ENCODE data around the gene USP8.
"Not testable (repeated sequence)": the region's sequence is repeated elsewhere in the genome, so short reads cannot be mapped to it uniquely, and the experiment has no call there.

Gene USP8

DNA sequence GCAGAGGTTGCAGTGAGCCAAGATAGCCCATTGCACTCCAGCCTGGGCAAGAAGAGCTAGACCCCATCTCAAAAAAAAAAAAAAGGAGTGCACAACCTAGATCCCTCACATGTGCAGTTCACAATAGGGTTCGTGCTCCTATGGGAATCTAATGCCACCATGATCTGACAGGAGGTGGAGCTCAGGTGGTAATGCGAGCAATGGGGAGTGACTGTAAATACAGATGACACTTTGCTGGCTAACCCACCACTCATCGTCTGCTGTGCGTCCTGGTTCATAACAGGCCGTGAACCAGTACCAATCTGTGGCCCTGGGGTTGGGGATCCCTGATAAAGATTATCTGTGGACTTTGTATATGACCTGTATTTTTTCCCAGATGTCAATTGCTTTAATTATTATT is 16.7 kb downstream of the USP8 start:
- no peak for DNase-seq (ENCODE audit: low spot score)

DNA sequence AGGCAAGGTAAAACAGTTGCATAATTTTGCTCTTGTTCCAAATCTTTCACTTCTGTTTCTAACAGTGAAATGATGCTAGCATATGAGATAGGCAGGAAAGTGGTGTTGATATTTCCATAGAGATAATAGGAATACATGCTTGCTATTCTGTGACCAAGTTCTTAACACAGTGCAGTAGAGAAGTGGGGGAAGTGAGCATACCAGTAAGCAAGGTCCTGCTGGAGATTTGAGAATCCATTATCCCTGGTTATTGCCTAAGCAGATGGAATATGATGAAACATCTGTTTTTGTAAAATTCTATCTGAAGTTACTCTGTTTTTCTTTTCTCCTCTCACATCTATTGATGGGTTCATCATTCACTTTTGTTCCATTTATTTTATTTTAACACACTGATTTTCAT is 28.7 kb downstream of the USP8 start:
- no peak for DNase-seq (ENCODE audit: low spot score)

DNA sequence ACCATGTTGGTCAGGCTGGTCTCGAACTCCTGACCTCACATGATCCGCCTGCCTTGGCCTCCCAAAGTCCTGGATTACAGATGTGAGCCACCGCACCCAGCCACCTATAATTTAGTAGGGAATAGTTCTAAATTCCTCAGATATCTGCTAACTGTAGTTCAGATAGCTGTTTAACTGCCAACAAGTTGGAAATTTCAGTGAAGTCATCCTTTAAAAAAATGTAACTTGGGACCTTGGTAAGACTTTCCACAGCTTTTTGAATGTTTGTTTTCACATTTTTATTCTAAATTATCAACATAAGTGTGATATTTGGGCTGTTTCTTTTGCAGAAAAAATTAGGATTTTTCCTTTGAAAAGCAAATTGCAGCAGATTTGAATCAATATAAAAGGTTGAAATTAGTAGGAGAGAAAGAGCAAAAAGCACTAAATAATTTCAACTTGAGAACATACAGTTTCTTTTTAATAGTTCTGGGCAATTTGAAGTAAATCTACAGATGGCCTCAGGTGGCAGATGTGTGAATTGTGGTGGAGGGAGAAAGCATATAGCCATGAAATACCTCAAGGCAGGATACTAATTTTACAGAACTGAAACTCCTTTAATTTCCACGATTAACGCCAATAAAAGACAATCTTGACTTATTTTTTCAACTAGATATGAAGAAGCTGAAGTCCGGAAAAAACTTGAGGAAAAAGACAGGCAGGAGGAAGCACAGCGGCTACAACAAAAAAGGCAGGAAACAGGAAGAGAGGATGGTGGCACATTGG is 34.3 kb downstream of the USP8 start:
- DNase-seq (ENCODE audit: low spot score): no peak

DNA sequence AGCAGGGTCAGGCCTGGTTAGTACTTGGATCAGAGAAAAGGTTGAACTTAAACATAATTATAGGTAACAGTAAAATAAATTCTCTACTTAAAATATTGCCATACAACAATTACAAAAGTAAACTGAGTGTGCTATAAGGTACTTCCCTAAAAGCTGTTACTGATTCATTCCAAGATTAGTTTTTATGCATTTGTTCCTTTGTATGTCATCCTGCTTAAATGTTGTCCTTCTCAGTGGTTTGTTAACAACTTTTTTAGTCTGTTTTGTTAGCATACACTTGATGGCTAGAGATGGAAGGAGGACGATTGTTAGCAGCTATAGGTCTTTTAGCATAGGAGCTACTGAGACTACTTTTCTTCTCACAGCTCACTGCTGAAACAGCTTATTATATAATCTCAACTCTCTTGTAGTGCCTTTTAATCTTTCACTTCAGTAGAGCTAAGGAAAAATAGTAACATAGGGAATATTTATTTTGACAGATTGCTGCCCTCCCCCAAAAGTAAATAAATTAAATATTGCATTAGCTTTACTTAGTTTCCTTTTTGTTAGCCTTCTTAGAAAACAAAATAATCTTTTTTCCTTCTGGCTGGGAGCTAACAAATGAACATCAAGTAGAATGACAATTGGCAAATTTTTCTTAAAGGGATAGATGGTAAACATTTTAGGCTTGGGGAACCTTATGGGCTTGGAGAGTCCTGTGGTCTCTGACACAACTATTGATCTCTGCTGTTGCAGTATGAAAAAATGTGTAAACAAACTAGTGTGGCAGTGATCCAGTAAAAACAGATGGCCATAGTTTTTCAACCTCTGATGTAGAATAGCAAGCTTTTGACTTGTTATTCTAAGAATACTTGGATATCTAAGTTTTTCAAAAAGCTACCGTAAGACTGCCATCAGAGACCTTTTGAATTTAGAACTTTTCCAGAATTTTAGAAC is 39.5 kb downstream of the USP8 start:
- no peak for DNase-seq (ENCODE audit: low spot score)

DNA sequence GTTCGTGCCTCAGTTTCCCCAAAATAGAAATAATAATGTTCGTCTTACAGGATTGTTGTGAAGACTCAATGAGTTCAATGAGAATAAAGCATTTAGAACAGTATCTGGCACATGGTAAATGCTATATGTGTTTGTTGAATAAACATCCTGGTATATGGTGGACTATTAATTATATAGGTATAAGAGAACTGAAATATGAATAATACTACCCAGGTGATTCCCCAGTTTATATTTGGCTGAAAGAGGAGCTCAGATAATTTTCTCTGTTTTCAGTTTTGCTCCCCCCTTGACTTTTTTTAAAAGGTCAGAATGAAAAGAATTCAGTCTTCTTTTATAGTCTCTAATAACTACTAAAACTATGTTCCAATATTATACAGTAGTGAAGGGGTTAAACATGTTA is 46.9 kb downstream of the USP8 start:
- no peak for DNase-seq (ENCODE audit: low spot score)

DNA sequence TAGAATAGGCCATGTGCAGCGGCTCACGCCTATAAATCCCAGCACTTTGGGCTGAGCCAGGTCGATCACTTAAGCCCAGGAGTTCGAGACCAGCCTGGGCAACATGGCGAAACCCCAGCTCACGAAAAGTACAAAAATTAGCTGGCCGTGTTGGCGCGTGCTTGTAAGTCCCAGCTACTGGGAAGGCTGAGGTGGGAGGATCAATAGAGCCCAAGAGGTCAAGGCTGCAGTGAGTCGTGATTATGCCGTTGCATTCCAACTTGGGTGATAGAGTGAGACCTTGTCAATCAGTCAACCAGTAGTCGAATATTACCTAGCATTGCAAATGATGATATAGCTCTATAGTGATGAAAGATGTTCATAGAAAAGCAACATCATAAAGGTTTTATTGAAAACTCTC is 51.9 kb downstream of the USP8 start:
- DNase-seq (ENCODE audit: low spot score): no peak

DNA sequence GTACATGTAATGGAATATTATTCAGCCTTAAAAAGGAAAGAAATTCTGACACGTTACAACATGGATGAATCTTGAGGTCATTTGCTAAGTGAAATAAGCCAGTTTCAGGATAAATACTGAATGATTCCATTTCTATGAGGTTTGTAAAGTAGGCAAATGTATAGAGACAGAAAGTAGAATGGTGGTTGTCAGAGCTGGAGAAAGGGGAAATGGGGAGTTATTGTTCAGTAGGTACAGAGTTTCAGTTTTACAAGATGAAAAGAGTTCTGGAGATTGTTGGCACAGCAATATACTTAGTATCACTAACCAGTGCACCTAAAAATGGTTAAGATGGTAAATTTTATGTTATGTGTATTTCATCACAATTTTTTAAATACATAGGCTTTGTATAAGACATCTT is 60.6 kb downstream of the USP8 start:
- DNase-seq (ENCODE audit: low spot score): no peak

DNA sequence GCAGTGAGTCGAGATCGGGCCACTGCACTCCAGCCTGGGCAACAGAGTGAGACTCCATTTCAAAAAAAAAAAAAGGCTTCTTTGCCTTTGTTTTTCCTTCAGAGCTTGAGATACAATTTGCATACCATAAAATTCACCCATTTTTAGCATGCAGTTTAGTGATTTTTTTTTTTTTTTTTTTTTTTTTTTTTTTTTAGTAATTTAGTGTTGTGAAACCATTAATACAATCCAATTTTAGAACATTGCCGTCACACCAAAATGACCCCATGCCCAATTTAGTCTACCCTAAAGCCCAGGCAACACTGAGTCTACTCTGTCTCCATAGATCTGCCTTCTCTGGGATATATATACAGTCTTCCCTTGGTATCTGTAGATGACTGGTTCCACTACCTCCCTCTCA is 61.2 kb downstream of the USP8 start:
- no peak for DNase-seq (ENCODE audit: low spot score)

DNA sequence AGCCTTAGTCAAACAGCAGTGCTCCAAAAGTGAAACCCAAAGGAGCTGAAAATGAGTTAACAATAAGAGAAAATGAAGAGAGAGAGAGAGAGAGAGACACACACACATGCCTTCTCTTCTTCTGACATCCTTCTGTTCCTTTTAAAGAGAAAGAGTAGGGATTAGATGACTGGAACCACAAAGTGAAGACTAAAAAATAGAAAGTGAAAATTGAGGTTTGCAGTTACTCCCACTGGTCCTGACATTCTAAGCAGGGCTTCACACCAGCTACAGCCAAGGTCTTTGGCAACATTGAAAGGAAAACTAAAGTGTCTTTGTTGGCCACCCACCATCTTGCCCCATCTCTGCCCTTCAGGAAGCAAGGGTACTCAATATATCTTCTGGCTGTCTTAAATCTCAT is 63.1 kb downstream of the USP8 start:
- no peak for DNase-seq (ENCODE audit: low spot score)

DNA sequence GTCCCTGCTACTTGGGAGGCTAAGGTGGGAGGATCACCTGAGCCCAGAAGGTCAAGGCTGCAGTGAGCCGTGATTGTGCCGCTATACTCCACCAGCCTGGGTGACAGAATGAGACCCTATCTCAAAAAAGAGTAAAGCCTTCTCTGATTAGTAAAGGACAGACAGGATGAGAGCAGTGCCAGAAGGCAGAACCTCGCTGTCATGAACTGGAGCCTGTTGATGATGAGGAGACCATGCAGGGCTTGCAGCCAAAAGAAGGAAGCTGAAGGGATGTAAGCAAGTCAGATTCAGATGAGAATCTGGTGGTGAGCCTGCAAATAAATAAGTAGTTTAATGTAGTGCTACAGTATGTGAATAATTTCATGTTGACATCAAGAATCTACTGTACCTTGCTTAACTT is 69.4 kb downstream of the USP8 start:
- no peak for DNase-seq (ENCODE audit: low spot score)

DNA sequence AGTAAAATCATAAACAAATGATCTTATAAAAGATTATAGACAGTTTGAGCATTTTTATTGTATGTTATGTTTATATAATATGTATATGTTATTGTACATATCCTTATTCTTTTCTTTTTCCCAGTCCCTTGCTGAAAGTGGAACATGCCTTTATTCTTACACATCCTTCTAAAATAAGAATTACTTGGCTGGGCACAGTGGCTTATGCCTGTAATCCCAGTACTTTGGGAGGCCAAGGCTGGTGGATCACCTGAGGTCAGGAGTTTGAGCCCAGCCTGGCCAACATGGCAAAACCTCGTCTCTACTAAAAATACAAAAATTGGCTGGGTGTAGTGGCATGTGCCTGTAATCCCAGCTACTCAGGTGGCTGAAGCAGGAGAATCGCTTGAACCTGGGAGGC is 70.3 kb downstream of the USP8 start:
- not testable (repeated sequence) for DNase-seq (ENCODE audit: low spot score)

DNA sequence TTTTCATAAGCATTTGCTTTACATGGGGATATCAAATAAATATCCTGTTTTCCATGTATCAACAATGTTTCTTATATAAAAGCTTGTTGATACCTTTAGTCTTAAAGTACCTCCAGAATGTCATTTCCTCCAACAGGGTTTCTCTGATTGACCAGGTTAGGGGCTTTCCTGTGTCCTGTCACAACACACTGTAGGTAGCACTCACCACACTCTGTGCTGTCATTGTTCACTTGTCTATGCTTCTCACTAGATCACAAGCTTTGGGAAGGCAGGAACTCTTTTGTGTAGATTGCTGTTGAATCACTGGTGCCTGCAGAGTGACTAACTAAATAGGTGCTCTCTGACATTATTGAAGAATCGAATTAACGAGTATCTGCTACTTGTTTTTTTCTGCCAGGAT is 72.5 kb downstream of the USP8 start:
- no peak for DNase-seq (ENCODE audit: low spot score)

DNA sequence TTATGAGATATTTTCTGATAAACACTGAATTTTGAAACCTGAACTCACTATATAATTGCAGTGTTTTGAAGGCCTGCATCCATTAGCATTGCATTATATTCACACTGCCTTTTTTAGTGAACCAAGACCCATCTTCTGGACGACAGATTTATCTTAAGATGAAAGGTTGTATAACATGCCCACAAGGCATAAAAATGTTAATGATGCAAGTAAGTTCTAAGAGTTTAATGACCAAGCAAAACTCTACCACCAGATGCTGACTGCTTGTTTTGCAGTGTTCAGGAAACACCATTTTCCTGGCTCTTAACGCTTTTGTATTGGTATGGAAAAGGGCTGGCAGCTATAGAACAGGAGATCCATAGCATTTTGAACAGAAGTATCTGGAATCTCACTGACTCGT is 76.1 kb downstream of the USP8 start:
- DNase-seq (ENCODE audit: low spot score): no peak

DNA sequence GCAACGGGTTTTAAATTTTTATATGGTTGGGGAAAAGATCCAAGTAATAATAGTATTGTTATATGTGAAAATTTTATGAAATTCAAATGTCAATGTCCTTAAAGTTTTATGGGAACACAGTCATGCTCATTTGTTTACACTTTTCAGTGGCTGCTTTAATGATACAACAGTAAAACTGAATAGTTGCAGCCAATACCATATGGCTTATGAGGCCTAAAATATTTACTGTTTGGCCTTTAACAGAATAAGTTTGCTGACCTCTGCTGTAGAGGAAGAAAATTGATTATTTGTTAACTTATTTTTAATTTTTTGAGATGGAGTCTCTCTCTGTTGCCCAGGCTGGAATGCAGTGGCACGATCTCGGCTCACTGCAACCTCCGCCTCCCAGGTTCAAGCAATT is 77.6 kb downstream of the USP8 start:
- DNase-seq (ENCODE audit: low spot score): no peak

DNA sequence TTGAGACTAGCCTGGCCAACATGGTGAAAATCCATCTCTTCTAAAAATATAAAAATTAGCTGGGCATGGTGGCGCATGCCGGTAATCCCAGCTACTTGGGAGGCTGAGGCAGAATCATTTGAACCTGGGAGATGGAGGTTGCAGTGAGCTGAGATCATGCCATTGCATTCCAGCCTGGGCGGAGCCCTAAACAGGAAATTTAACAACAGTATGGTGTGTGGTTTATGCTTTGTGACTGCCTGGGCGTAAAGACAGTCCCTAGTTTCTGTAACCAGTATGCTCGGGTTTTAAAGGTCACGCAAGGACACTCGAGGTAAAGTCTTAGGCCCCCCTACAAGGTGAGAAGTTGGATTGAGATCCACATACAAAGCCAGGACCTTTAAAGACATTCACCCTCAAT is 78.9 kb downstream of the USP8 start:
- no peak for DNase-seq (ENCODE audit: low spot score)

DNA sequence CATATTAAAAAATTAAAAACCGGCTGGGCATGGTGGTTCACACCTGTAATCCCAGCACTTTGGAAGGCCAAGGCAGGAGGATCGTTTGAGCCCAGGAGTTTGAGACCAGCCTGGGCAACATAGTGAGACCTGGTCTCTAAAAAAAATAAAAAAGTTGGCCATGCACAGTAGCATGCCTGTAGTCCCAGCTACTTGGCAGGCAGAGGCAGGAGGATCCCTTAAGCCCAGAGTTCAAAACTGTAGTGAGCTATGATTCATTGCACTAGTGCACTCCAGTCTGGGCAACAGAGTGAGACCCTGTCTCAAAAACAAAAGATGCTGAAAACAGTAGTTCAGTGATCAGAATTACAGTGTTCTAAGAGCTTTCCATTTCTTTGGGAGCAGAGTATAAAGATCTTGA is 81.5 kb downstream of the USP8 start:
- DNase-seq (ENCODE audit: low spot score): not testable (repeated sequence)

DNA sequence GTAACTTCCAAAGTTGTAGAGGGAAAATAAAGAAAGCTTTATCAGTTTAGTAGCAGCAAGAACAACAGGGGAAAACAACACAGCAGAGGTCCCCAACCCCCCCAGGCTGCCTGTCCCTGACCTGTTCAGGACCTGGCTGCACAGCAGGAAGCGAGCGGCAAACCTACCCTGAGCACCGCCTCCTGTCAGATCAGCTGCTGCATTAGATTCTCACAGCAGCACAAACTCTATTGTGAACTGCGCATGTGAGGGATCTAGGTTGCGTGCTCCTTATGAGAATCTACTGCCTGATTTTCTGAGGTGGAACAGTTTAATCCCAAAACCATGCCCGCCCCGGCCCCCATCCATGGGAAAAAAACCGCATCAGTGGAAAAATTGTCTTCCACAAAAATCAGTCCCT is 81.9 kb downstream of the USP8 start:
- DNase-seq (ENCODE audit: low spot score): peak; percentile 30

DNA sequence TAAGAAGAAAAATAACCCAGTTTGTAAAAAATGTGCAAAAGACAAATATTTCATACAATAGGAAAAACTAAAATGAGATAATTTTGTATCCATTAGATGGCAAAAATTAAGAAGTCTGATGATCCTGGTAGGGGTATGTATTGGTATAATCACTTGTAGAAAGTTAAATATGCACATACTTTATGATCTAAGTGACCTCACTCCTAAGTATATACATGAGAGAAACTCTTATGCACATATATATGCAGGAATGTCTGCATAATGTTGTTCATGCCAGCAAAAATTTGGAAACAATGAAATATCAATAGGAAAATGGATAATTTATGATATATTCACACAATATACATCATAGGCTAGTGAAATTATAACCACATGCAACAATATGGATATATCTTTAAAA is 88.8 kb downstream of the USP8 start:
- DNase-seq (ENCODE audit: low spot score): no peak

DNA sequence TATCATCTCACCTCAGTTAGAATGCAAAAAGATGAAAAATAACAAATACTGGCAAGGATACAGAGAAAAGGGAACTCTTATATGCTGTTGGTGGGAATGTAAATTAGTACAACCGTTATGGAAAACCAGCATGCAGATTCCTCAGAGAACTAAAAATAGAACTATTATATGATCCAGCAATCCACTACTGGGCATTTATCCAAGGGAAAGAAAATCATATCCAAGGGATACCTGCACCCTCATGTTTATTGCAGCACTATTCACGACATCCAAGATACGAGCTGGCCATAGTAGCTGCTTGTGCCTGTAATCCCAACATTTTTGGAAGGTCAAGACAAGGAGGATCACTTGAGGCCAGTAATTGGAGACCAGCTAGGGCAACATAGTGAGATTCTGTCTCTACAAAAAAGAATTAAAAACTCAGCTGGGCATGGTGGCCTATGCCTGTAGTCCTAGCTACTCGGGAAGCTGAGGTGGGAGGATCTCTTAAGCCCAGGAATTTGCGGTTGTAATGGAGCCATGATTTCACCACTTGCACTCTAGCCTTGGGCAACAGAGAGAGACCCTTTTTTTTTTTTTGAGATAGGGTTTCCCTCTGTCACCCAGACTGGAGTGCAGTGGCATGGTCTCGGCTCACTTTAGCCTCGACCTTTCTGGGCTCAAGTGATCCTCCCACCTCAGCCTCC is 95.7 kb downstream of the USP8 start:
- no peak for DNase-seq (ENCODE audit: low spot score)

DNA sequence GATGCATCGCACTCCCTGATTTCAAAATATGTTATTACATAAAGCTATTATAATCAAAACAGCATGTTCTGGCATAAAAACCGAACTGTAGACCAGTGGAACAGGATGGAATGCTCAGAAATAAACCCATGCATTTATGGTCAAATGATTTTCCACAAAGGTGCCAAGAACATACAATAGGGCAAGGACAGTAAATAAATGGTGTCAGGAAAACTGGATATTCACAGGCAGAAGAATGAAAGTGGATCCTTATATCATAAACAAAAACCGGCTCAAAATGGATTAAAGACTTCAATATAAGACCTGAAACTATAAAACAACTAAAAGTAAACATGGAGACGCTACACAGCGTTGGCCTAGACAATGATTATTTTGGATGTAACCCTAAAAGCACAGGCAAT is 99.6 kb downstream of the USP8 start:
- DNase-seq (ENCODE audit: low spot score): no peak

DNA sequence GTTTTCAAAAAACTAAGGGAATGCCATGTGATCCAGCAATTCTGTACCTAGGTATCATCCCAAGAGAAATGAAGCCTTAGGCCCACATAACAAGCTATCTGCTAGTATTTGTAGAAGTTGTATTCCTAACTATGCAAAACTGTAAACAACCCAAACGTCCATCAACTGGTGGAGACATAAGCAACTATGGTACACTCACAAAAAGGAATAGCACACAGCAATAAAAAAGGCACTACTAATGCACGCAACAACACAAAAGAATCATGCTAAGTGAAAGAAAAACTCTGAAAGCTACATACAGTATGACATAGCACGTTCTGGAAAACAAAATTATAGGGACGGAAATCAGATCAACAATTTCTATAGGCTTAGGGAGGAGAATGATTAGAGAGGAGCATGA is 107.0 kb downstream of the USP8 start:
- no peak for DNase-seq (ENCODE audit: low spot score)

DNA sequence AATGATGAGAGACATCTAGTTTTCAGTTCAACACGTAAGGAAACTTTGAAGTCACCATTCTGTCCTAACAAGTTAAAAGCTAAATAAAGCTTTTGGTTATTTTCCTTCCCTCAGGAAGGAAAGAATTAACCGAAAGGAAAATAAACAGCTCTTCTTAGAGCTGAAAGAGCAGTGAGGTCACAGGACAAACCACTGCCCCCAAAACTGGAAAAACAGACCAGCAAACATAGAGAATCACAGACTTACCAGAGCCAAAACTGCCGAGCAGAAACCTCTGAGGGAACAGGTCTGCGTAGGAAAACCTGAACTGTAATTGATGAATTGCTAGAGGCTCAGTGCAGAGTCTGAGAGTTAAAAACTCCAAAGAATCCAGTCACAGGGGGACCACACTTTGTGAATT is 107.6 kb downstream of the USP8 start:
- no peak for DNase-seq (ENCODE audit: low spot score)

DNA sequence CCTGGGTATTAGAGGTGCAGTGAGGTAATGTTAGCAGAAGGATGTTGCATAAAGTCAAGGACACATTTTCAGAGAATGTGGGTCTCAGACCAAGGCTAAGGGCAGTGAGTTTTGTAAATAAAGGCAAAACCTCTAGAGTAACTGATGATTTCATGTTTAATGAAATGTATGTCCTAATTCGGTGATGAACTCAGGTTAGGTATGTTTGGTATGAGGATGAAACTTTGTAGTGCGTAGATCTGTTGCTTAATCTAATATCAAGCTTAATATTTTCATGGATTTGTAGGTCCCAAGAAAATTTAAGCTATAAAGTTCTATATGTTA is 118.6 kb downstream of the USP8 start:
- DNase-seq (ENCODE audit: low spot score): no peak
